NCI-H2081 treated with DMSO at 0.1 percent for 48 hours (cell line): ENCODE data around the gene MSN.
"Not testable (repeated sequence)": the region's sequence is repeated elsewhere in the genome, so short reads cannot be mapped to it uniquely, and the experiment has no call there.

Experiments used
- DNase-seq: peaks from one replicate; lab custom pipeline; 2025; lab: John Stamatoyannopoulos, UW

The MSN gene

GRCh38 chrX:65718538-65718937 lies 51.1 kb downstream of the MSN start:
- no peak for DNase-seq

GRCh38 chrX:65720381-65720964 lies 53.0 kb downstream of the MSN start:
- DNase-seq = no peak

- DNase-seq = no peak
These were observed 56.3 kb downstream of the MSN start for GRCh38 chrX:65723706-65724105.

GRCh38 chrX:65726715-65727114 lies 59.3 kb downstream of the MSN start:
- no peak for DNase-seq

GRCh38 chrX:65731684-65732289 lies 64.3 kb downstream of the MSN start:
- DNase-seq = no peak

GRCh38 chrX:65740909-65741308 lies 73.5 kb downstream of the MSN start:
- DNase-seq = no peak

- no peak for DNase-seq
These were observed 74.4 kb downstream of the MSN start for GRCh38 chrX:65741823-65742222.

- no peak for DNase-seq
These were observed 77.5 kb downstream of the MSN start for GRCh38 chrX:65744965-65745364.

GRCh38 chrX:65745427-65745826 lies 78.0 kb downstream of the MSN start:
- no peak for DNase-seq

GRCh38 chrX:65745992-65746391 lies 78.5 kb downstream of the MSN start:
- DNase-seq = no peak

GRCh38 chrX:65750674-65751469 lies 83.4 kb downstream of the MSN start:
- DNase-seq = no peak

- no peak for DNase-seq
These were observed 84.1 kb downstream of the MSN start for GRCh38 chrX:65751519-65751918.

GRCh38 chrX:65752294-65752693 lies 84.8 kb downstream of the MSN start:
- DNase-seq = no peak

- DNase-seq = no peak
These were observed 88.3 kb downstream of the MSN start for GRCh38 chrX:65755786-65756185.

GRCh38 chrX:65757943-65758342 lies 90.5 kb downstream of the MSN start:
- no peak for DNase-seq

- no peak for DNase-seq
These were observed 91.1 kb downstream of the MSN start for GRCh38 chrX:65758505-65758904.

- not testable (repeated sequence) for DNase-seq
These were observed 92.1 kb downstream of the MSN start for GRCh38 chrX:65759525-65759924.

- DNase-seq = no peak
These were observed 102.3 kb downstream of the MSN start for GRCh38 chrX:65769564-65770292.

GRCh38 chrX:65772842-65773241 lies 105.4 kb downstream of the MSN start:
- DNase-seq = no peak

- no peak for DNase-seq
These were observed 114.4 kb downstream of the MSN start for GRCh38 chrX:65781845-65782244.

- no peak for DNase-seq
These were observed 116.3 kb downstream of the MSN start for GRCh38 chrX:65783746-65784145.
